Keratinocyte (primary cell): ENCODE measurements around the gene TINAGL1. TPM values are rescaled to one million over a fixed set of nuclear protein-coding genes. Genes with fewer than 3 reads are reported as not detected.
A peak's percentile ranks its signal among the peaks of the same experiment; 100 is the strongest.

Source experiments
- DNase-seq: peaks from one replicate; pipeline ENCODE4 v3.0.0-alpha.2; 2011; ENCODE audit warnings: low read depth, missing footprints, low spot score
- FAIRE-seq: peaks from 2 replicates; lab custom pipeline; 2011; peaks lifted over from hg19 to GRCh38; lab: Jason Lieb, UNC
- H2AFZ ChIP-seq: 2 replicates; pipeline ENCODE4 v1.6.0; 2012; ENCODE audit warnings: low read length, control low read depth, inconsistent platforms; ENCODE audit not compliant: control insufficient read depth
- H3K27ac ChIP-seq: 2 replicates; pipeline ENCODE4 v1.5.1; 2011; ENCODE audit warnings: low read length; ENCODE audit not compliant: control insufficient read depth, insufficient read depth
- H3K27me3 ChIP-seq: 3 replicates; pipeline ENCODE4 v1.6.0; 2011; ENCODE audit warnings: low read length; ENCODE audit not compliant: control insufficient read depth, insufficient read depth; ENCODE audit errors: extremely low read depth
- H3K36me3 ChIP-seq, 2 experiments: 2 replicates in 1 of 2; 3 replicates in 1 of 2; pipeline ENCODE4 v1.5.1; 2011; ENCODE audit warnings: low read length in 2 of 2, mild to moderate bottlenecking in 1 of 2; ENCODE audit not compliant: control insufficient read depth in 2 of 2, insufficient read depth in 2 of 2; ENCODE audit errors: extremely low read depth in 1 of 2
- H3K4me1 ChIP-seq: 3 replicates; pipeline ENCODE4 v1.5.1; 2011; ENCODE audit warnings: low read length; ENCODE audit not compliant: control insufficient read depth, insufficient read depth; ENCODE audit errors: extremely low read depth
- H3K4me2 ChIP-seq: 3 replicates; pipeline ENCODE4 v1.6.0; 2011; ENCODE audit warnings: low read depth, low read length; ENCODE audit not compliant: control insufficient read depth, insufficient read depth; ENCODE audit errors: extremely low read depth
- H3K4me3 ChIP-seq, 3 experiments: fragments of 200-600 bp in 1 of 3; sonication (generic) in 1 of 3; 2 replicates in 2 of 3; 3 replicates in 1 of 3; pipeline ENCODE4 v1.5.1; 2011 to 2016; ENCODE audit warnings: low read length in 3 of 3, mild to moderate bottlenecking in 3 of 3, control low read depth in 2 of 3, inconsistent platforms in 1 of 3, low read depth in 1 of 3, mixed read lengths in 1 of 3, mixed run types in 1 of 3, moderate library complexity in 1 of 3; ENCODE audit not compliant: control insufficient read depth in 2 of 3, insufficient read depth in 2 of 3; ENCODE audit errors: extremely low read depth in 1 of 3
- H3K79me2 ChIP-seq: 2 replicates; pipeline ENCODE4 v1.6.0; 2012; ENCODE audit warnings: low read length; ENCODE audit not compliant: control insufficient read depth, insufficient read depth
- H3K9ac ChIP-seq: 3 replicates; pipeline ENCODE4 v1.6.0; 2011; ENCODE audit warnings: low read length; ENCODE audit not compliant: control insufficient read depth, insufficient read depth; ENCODE audit errors: extremely low read depth
- H3K9me1 ChIP-seq: 3 replicates; pipeline ENCODE4 v1.6.0; 2011; ENCODE audit warnings: low read length; ENCODE audit not compliant: control insufficient read depth, insufficient read depth; ENCODE audit errors: extremely low read depth
- H3K9me3 ChIP-seq: 2 replicates; pipeline ENCODE4 v1.5.1; 2012; ENCODE audit warnings: low read depth, low read length; ENCODE audit not compliant: control insufficient read depth
- H4K20me1 ChIP-seq: 3 replicates; pipeline ENCODE4 v1.6.0; 2011; ENCODE audit warnings: low read length; ENCODE audit not compliant: control insufficient read depth, insufficient read depth; ENCODE audit errors: extremely low read depth
- CTCF ChIP-seq, 3 experiments: IDR thresholded peaks in 1 of 3; conservative IDR thresholded peaks in 1 of 3; optimal IDR thresholded peaks in 1 of 3; 2 replicates in 2 of 3; 3 replicates in 1 of 3; pipeline versions ENCODE3 to v1.5.1; 2011; ENCODE audit warnings: low read length in 3 of 3, mild to moderate bottlenecking in 3 of 3, moderate library complexity in 2 of 3, control low read depth in 1 of 3, inconsistent platforms in 1 of 3; ENCODE audit not compliant: insufficient read depth in 2 of 3; ENCODE audit errors: extremely low read depth in 1 of 3
- EZH2 ChIP-seq: IDR thresholded peaks from one replicate; pipeline ENCODE4 v1.6.1; 2012; ENCODE audit warnings: inconsistent platforms, mild to moderate bottlenecking, low read length, moderate library complexity
- dilution Hi-C: fragments of 300-500 bp; cut with MboI; formaldehyde crosslinking; loops from one replicate; pipeline ENCODE4 v1.7.0; 2020; ENCODE audit warnings: low sequenced_read_pairs; ENCODE audit not compliant: extremely low pct_ligation_motif_present
- polyA plus RNA-seq, 5 experiments: library from polyadenylated mRNA; depleted of rRNA in 3 of 5; stranded (reverse) in 3 of 5; stranded (forward) in 1 of 5; unstranded in 1 of 5; fragments of >200 nt; gene quantifications; 1 replicate in 1 of 5; 2 replicates in 3 of 5; 3 replicates in 1 of 5; pipeline versions ENCODE4 v1.2.1 to v1.2.3, GENCODE V29; 2011 to 2012; ENCODE audit warnings: missing spikeins in 2 of 5, low read depth in 1 of 5, low replicate concordance in 1 of 5

Gene TINAGL1
- polyA plus RNA-seq, 1 donor (not counting 4 experiments of a cell fraction or from before 2014, with no cell fraction given), result 189 TPM

- DNase-seq (no peak), FAIRE-seq (no peak)
- Histone ChIP-seq H3K79me2 (peaks cover 30% of the 10 kb centered on the region), H4K20me1 (peaks cover 4% of the 10 kb centered on the region), H3K4me3 (no peak overlapping the region), H3K36me3 (peaks cover 35 to 55% of the 10 kb centered on the region in 2 experiments), H3K27me3 (no peaks in the 10 kb centered on the region), H2AFZ (no peak overlapping the region), H3K4me1 (peaks cover 10% of the 10 kb centered on the region), H3K27ac (no peak overlapping the region), H3K4me2 (no peak overlapping the region), H3K9me1 (no peaks in the 10 kb centered on the region), H3K9me3 (no peaks in the 10 kb centered on the region), H3K9ac (no peak overlapping the region)
- TF ChIP-seq EZH2 (no peak), CTCF (optimal IDR thresholded peaks at IDR 0.05 in 1 of 3, IDR thresholded peaks at IDR 0.05 in 1 of 3, conservative IDR thresholded peaks at IDR 0.05 in 1 of 3; ENCODE audit: extremely low read depth in 1 of 3, insufficient read depth in 2 of 3, low read length in 3 of 3) (no peak)
- dilution Hi-C loops, result no loop called here
These were observed 56.3 kb downstream of the TINAGL1 start for GRCh38 chr1:31632649-31633048.

GRCh38 chr1:31633117-31633516 is 56.8 kb downstream of the TINAGL1 start:
- Histone ChIP-seq H4K20me1 (peaks cover 7% of the 10 kb centered on the region), H3K9ac (no peak overlapping the region), H3K36me3 (peaks cover 35 to 54% of the 10 kb centered on the region in 2 experiments), H3K9me3 (no peaks in the 10 kb centered on the region), H3K27ac (no peak overlapping the region), H3K27me3 (no peaks in the 10 kb centered on the region), H3K79me2 (peaks cover 33% of the 10 kb centered on the region), H3K4me1 (peaks cover 10% of the 10 kb centered on the region), H3K4me3 (no peak overlapping the region), H2AFZ (no peak overlapping the region), H3K4me2 (no peak overlapping the region), H3K9me1 (no peaks in the 10 kb centered on the region)
- dilution Hi-C loops, result no loop called here
- TF ChIP-seq EZH2 (no peak), CTCF (optimal IDR thresholded peaks at IDR 0.05 in 1 of 3, IDR thresholded peaks at IDR 0.05 in 1 of 3, conservative IDR thresholded peaks at IDR 0.05 in 1 of 3; ENCODE audit: extremely low read depth in 1 of 3, insufficient read depth in 2 of 3, low read length in 3 of 3) (peak; percentile 69 to 72 (median 70))
- DNase-seq, result no peak
- no peak for FAIRE-seq

Other genes with a start within 250 kb of the TINAGL1 start
- 0.29 to 0.59 TPM (median 0.58 TPM) in 3 replicates for gene FABP3, start 203.4 kb upstream of the TINAGL1 start, polyA plus RNA-seq
- gene SERINC2, start 163.3 kb upstream of the TINAGL1 start, polyA plus RNA-seq, result 171 to 534 TPM (median 254 TPM) in 3 replicates
- not detected in 3 replicates for gene HCRTR1, start 41.2 kb downstream of the TINAGL1 start, polyA plus RNA-seq
- gene PEF1, start 68.4 kb downstream of the TINAGL1 start, polyA plus RNA-seq, result 72.2 to 107 TPM (median 90.1 TPM) in 3 replicates
- 31.2 to 75.5 TPM (median 43.4 TPM) in 3 replicates for gene COL16A1, start 127.5 kb downstream of the TINAGL1 start, polyA plus RNA-seq
- gene ADGRB2, start 187.8 kb downstream of the TINAGL1 start, polyA plus RNA-seq, result 0.68 to 1.6 TPM (median 0.96 TPM) in 3 replicates
- gene SPOCD1, start 239.5 kb downstream of the TINAGL1 start, polyA plus RNA-seq, result 3.3 to 12.0 TPM (median 4.7 TPM) in 3 replicates